ENCODE results near the gene CYBC1.

The CYBC1 gene

DNA sequence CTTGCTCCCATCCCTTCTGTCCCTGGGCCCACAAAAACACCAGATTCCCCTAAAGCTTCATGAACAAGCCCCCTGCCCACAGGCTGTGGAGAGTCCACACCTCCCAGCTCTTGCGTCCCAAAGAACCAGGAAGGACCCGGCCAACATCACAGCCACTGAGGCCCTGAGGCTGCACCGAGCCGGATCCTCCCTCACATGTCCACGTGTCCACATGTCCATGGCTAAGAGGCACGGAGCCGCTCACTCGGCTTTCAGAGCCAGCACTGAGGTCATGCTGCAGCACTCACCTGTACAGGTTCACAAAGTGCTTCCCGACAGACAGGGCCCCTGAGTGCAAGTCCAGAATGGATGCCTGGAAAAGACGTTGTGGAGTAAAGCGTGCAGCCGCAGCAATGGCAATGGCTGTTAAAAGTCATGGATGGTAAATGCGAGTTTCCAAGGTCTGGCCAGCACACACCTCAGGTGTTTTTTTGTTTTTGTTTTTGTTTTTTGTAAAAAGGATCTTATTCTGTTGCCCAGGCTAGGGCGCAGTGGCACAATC, 44.4 kb downstream of the CYBC1 start:
- Histone ChIP-seq H3K4ac (ENCODE audit: low read depth, low read length) (no peak overlapping the region), H3K4me1 (ENCODE audit: control insufficient read depth, low read depth, low read length) (no peaks in the 10 kb centered on the region), H2BK120ac (ENCODE audit: low read depth, low read length) (no peak overlapping the region), H2BK5ac (ENCODE audit: low read length) (no peak overlapping the region), H3K27ac (ENCODE audit: low read depth, low read length) (no peak overlapping the region), H3K27me3 (ENCODE audit: insufficient read depth, low read length, poor library complexity) (no peaks in the 10 kb centered on the region), H2AK5ac (ENCODE audit: low read length) (no peak overlapping the region), H4K8ac (ENCODE audit: low read depth, low read length) (no peak overlapping the region), H3K36me3 (ENCODE audit: control insufficient read depth, insufficient read depth, low read length) (no peaks in the 10 kb centered on the region), H3K9ac (ENCODE audit: low read length) (no peak overlapping the region), H3K18ac (ENCODE audit: low read length) (no peak overlapping the region), H3K23ac (ENCODE audit: low read length) (no peak overlapping the region), H3K4me3 (ENCODE audit: low read length) (no peak overlapping the region), H3K79me1 (ENCODE audit: low read length) (no peaks in the 10 kb centered on the region), H4K5ac (ENCODE audit: low read length) (no peak overlapping the region), H3K79me2 (ENCODE audit: control insufficient read depth, insufficient read depth, low read length) (no peaks in the 10 kb centered on the region), H3K56ac (ENCODE audit: low read length) (no peak overlapping the region), H2BK15ac (replicated peaks; ENCODE audit: low read depth) (no peak overlapping the region), H3K4me2 (ENCODE audit: low read length) (no peak overlapping the region)
- no CpG with 5 or more reads among the region's 14 CpGs for WGBS (ENCODE audit: extremely low coverage, insufficient coverage, low lambda C conversion rate)
- no peak for DNase-seq

DNA sequence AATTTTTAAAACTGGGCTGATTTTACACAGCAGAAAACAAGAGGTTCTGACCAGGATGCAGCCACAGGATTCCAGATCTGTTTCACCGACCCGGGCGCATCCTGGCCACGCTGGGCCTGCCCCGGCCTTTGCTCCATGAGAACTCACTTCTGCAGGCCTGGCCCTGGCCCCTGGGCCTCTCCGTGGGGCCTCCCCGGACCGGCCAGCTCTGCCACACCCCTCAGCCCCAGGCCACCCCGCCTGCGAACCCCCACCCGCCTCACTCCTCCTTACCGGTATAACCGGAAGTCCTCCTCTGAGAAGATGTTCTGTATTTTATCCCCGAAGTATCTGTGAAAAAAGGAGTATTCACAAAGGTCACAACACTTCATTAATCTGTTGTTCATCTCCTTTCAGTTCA, 45.5 kb downstream of the CYBC1 start:
- Histone ChIP-seq H3K4me3 (ENCODE audit: low read length) (no peak overlapping the region), H4K5ac (ENCODE audit: low read length) (no peak overlapping the region), H3K36me3 (ENCODE audit: control insufficient read depth, insufficient read depth, low read length) (no peaks in the 10 kb centered on the region), H3K79me1 (ENCODE audit: low read length) (no peaks in the 10 kb centered on the region), H3K23ac (ENCODE audit: low read length) (no peak overlapping the region), H2BK15ac (replicated peaks; ENCODE audit: low read depth) (no peak overlapping the region), H3K79me2 (ENCODE audit: control insufficient read depth, insufficient read depth, low read length) (no peaks in the 10 kb centered on the region), H3K4me1 (ENCODE audit: control insufficient read depth, low read depth, low read length) (no peaks in the 10 kb centered on the region), H3K9ac (ENCODE audit: low read length) (no peak overlapping the region), H3K4me2 (ENCODE audit: low read length) (no peak overlapping the region), H3K18ac (ENCODE audit: low read length) (no peak overlapping the region), H2BK5ac (ENCODE audit: low read length) (no peak overlapping the region), H3K27ac (ENCODE audit: low read depth, low read length) (no peak overlapping the region), H2BK120ac (ENCODE audit: low read depth, low read length) (no peak overlapping the region), H2AK5ac (ENCODE audit: low read length) (no peak overlapping the region), H4K8ac (ENCODE audit: low read depth, low read length) (no peak overlapping the region), H3K4ac (ENCODE audit: low read depth, low read length) (no peak overlapping the region), H3K56ac (ENCODE audit: low read length) (no peak overlapping the region), H3K27me3 (ENCODE audit: insufficient read depth, low read length, poor library complexity) (no peaks in the 10 kb centered on the region)
- DNase-seq = no peak
- no CpG with 5 or more reads among the region's 14 CpGs for WGBS (ENCODE audit: extremely low coverage, insufficient coverage, low lambda C conversion rate)

DNA sequence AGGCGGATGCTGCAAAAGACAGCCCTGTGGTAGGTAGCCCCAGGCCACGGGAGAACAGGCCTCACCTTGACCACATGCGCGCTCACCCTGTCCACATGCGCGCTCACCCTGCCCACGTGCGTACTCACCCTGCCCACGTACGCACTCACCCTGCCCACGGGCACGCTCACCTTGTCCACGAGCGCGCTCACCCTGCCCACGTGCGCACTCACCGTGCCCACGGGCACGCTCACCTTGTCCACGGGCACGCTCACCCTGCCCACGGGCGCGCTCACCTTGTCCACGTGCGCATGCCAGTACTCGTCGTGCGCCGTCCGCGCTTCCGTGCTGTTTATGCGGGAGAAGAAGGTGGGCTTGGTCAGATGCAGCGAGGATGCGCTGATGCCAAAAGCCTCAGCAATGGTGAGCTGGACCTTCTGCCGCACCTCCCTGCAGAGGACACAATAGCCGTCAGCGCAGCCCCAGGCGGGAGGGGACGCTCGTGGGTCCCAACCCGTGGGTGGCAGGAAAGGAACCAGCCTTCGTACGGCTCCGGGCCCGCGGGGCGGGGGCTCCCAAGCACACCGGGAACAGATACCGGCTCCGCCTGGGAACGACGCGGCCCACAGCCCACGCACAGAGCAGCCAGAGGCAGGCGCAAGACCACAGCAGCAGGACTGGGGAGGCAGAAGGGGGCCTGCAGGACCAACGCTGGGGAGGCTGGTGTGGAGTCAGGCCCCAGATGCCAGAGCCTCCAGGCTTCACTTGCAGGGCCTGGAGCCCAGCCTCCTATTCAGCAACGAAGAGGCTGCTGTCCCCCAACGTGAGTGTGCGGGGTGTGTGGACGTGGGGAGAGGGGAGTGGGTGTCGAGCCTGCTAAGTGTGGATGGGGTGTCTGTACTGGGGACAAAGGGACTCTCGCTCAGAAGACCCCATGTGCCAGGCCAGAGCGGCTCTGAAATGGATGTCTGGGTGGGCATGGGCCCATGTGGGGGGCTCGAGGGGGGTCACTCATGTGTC, 46.6 kb downstream of the CYBC1 start:
- H3K18ac ChIP-seq (ENCODE audit: low read length) = no peak overlapping the region
- no peaks in the 10 kb centered on the region for H3K36me3 ChIP-seq (ENCODE audit: control insufficient read depth, insufficient read depth, low read length)
- H3K9ac ChIP-seq (ENCODE audit: low read length) = no peak overlapping the region
- DNase-seq = no peak
- no peak overlapping the region for H3K4me2 ChIP-seq (ENCODE audit: low read length)
- no peak overlapping the region for H2AK5ac ChIP-seq (ENCODE audit: low read length)
- H4K8ac ChIP-seq (ENCODE audit: low read depth, low read length) = no peak overlapping the region
- no CpG with 5 or more reads among the region's 67 CpGs for WGBS (ENCODE audit: extremely low coverage, insufficient coverage, low lambda C conversion rate)
- H3K23ac ChIP-seq (ENCODE audit: low read length) = no peak overlapping the region
- H3K27me3 ChIP-seq (ENCODE audit: insufficient read depth, low read length, poor library complexity) = no peaks in the 10 kb centered on the region
- H2BK5ac ChIP-seq (ENCODE audit: low read length) = no peak overlapping the region
- H3K56ac ChIP-seq (ENCODE audit: low read length) = no peak overlapping the region
- H2BK120ac ChIP-seq (ENCODE audit: low read depth, low read length) = no peak overlapping the region
- H3K4me3 ChIP-seq (ENCODE audit: low read length) = no peak overlapping the region
- no peak overlapping the region for H4K5ac ChIP-seq (ENCODE audit: low read length)
- H3K79me1 ChIP-seq (ENCODE audit: low read length) = no peaks in the 10 kb centered on the region
- H2BK15ac ChIP-seq (replicated peaks; ENCODE audit: low read depth) = no peak overlapping the region
- H3K4ac ChIP-seq (ENCODE audit: low read depth, low read length) = no peak overlapping the region
- H3K27ac ChIP-seq (ENCODE audit: low read depth, low read length) = no peak overlapping the region
- no peaks in the 10 kb centered on the region for H3K4me1 ChIP-seq (ENCODE audit: control insufficient read depth, low read depth, low read length)
- no peaks in the 10 kb centered on the region for H3K79me2 ChIP-seq (ENCODE audit: control insufficient read depth, insufficient read depth, low read length)

DNA sequence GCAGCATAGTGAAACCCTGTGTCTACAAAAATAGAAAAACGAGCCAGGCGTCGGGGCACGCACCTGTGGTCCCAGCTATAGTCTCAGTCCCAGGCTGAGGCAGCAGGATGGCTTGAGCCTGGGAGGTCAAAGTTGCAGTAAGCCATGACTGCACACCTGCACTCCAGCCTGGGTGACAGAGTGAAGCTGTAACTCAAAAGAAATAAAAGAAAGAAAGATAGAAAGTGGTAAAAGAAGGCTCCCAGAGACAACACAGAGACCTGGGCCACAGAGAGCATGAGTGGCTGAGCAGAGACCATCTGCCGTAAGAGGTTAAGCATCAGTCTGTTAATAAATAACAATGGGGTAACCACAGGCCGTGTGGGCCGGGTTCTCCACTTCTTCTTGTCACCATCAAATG, 47.7 kb downstream of the CYBC1 start:
- Histone ChIP-seq H3K23ac (ENCODE audit: low read length) (no peak overlapping the region), H3K4me2 (ENCODE audit: low read length) (no peak overlapping the region), H3K36me3 (ENCODE audit: control insufficient read depth, insufficient read depth, low read length) (no peaks in the 10 kb centered on the region), H3K79me1 (ENCODE audit: low read length) (no peaks in the 10 kb centered on the region), H3K18ac (ENCODE audit: low read length) (no peak overlapping the region), H3K4ac (ENCODE audit: low read depth, low read length) (no peak overlapping the region), H3K56ac (ENCODE audit: low read length) (no peak overlapping the region), H3K79me2 (ENCODE audit: control insufficient read depth, insufficient read depth, low read length) (no peaks in the 10 kb centered on the region), H2AK5ac (ENCODE audit: low read length) (no peak overlapping the region), H2BK5ac (ENCODE audit: low read length) (no peak overlapping the region), H4K5ac (ENCODE audit: low read length) (no peak overlapping the region), H3K27ac (ENCODE audit: low read depth, low read length) (no peak overlapping the region), H3K4me1 (ENCODE audit: control insufficient read depth, low read depth, low read length) (no peaks in the 10 kb centered on the region), H2BK15ac (replicated peaks; ENCODE audit: low read depth) (no peak overlapping the region), H3K27me3 (ENCODE audit: insufficient read depth, low read length, poor library complexity) (no peaks in the 10 kb centered on the region), H3K9ac (ENCODE audit: low read length) (no peak overlapping the region), H4K8ac (ENCODE audit: low read depth, low read length) (no peak overlapping the region), H3K4me3 (ENCODE audit: low read length) (no peak overlapping the region), H2BK120ac (ENCODE audit: low read depth, low read length) (no peak overlapping the region)
- WGBS (ENCODE audit: extremely low coverage, insufficient coverage, low lambda C conversion rate) = no CpG with 5 or more reads among the region's 7 CpGs
- DNase-seq = no peak

DNA sequence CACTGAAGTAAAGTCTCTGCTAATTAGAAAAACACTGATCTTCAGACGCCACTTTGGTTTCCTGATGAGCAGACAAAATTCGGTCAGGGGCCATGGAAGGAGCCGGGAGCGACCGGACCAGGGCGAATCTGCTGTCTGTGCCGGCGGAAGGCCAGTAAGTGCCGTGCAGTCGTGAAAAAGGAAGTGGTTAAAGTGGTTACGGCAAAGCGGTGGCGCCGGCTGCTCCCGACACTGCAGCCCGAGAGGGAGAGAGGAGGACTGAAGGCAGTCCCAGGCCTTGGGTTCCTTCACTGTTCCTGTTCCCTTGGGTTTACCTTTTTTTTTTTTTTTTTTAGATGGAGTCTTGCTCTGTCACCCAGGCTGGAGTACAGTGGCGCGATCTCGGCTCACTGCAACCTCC, 49.7 kb downstream of the CYBC1 start:
- no peak overlapping the region for H3K4me3 ChIP-seq (ENCODE audit: low read length)
- no peaks in the 10 kb centered on the region for H3K79me1 ChIP-seq (ENCODE audit: low read length)
- H3K27me3 ChIP-seq (ENCODE audit: insufficient read depth, low read length, poor library complexity) = no peaks in the 10 kb centered on the region
- H2BK15ac ChIP-seq (replicated peaks; ENCODE audit: low read depth) = no peak overlapping the region
- H4K8ac ChIP-seq (ENCODE audit: low read depth, low read length) = no peak overlapping the region
- H3K23ac ChIP-seq (ENCODE audit: low read length) = no peak overlapping the region
- WGBS (ENCODE audit: extremely low coverage, insufficient coverage, low lambda C conversion rate) = no CpG with 5 or more reads among the region's 19 CpGs
- H3K27ac ChIP-seq (ENCODE audit: low read depth, low read length) = no peak overlapping the region
- H4K5ac ChIP-seq (ENCODE audit: low read length) = no peak overlapping the region
- no peak overlapping the region for H3K18ac ChIP-seq (ENCODE audit: low read length)
- no peak overlapping the region for H3K4me2 ChIP-seq (ENCODE audit: low read length)
- no peak overlapping the region for H2BK120ac ChIP-seq (ENCODE audit: low read depth, low read length)
- no peak overlapping the region for H3K4ac ChIP-seq (ENCODE audit: low read depth, low read length)
- DNase-seq = no peak
- H2BK5ac ChIP-seq (ENCODE audit: low read length) = no peak overlapping the region
- no peaks in the 10 kb centered on the region for H3K36me3 ChIP-seq (ENCODE audit: control insufficient read depth, insufficient read depth, low read length)
- H3K56ac ChIP-seq (ENCODE audit: low read length) = no peak overlapping the region
- H2AK5ac ChIP-seq (ENCODE audit: low read length) = no peak overlapping the region
- no peaks in the 10 kb centered on the region for H3K79me2 ChIP-seq (ENCODE audit: control insufficient read depth, insufficient read depth, low read length)
- H3K9ac ChIP-seq (ENCODE audit: low read length) = no peak overlapping the region
- no peaks in the 10 kb centered on the region for H3K4me1 ChIP-seq (ENCODE audit: control insufficient read depth, low read depth, low read length)
